Smooth muscle cell (in vitro differentiated cells): ENCODE results near the gene TANC2. TPM values are rescaled to one million over a fixed set of nuclear protein-coding genes. Genes with fewer than 3 reads are reported as not detected.

Experiments used
- DNase-seq: peaks from one replicate; lab custom pipeline; 2025; ENCODE audit not compliant: unreplicated experiment; lab: John Stamatoyannopoulos, UW
- H2AFZ ChIP-seq: fragments of 200-600 bp; sonication (generic); 2 replicates; pipeline ENCODE4 v1.6.0; 2016; ENCODE audit warnings: antibody characterized with exemption, low read depth, mild to moderate bottlenecking
- H3F3A ChIP-seq: fragments of 200-600 bp; sonication (generic); 2 replicates; pipeline ENCODE4 v1.6.0; 2017; ENCODE audit warnings: antibody characterized with exemption, low read depth
- H3K27ac ChIP-seq: fragments of 200-600 bp; sonication (generic); 2 replicates; pipeline ENCODE4 v1.5.1; 2016; ENCODE audit warnings: low read depth, mild to moderate bottlenecking
- H3K27me3 ChIP-seq: fragments of 200-600 bp; sonication (generic); 2 replicates; pipeline ENCODE4 v1.6.1; 2016; ENCODE audit warnings: low read depth, mild to moderate bottlenecking
- H3K36me3 ChIP-seq: fragments of 200-600 bp; sonication (generic); 2 replicates; pipeline ENCODE4 v1.5.1; 2016; ENCODE audit warnings: low read depth
- H3K4me1 ChIP-seq: fragments of 200-600 bp; sonication (generic); 2 replicates; pipeline ENCODE4 v1.5.1; 2016; ENCODE audit warnings: low read depth
- H3K4me2 ChIP-seq: fragments of 200-600 bp; sonication (generic); 2 replicates; pipeline ENCODE4 v1.6.0; 2016; ENCODE audit warnings: mild to moderate bottlenecking
- H3K4me3 ChIP-seq: fragments of 200-600 bp; sonication (generic); 2 replicates; pipeline ENCODE4 v1.5.1; 2016; ENCODE audit warnings: mild to moderate bottlenecking
- H3K79me2 ChIP-seq: fragments of 200-600 bp; sonication (generic); 2 replicates; pipeline ENCODE4 v1.6.0; 2016; ENCODE audit warnings: low read depth, mild to moderate bottlenecking
- H3K9ac ChIP-seq: fragments of 200-600 bp; sonication (generic); 2 replicates; pipeline ENCODE4 v1.6.0; 2016; ENCODE audit warnings: low read depth
- H3K9me3 ChIP-seq: fragments of 200-600 bp; sonication (generic); replicated peaks from 2 replicates; pipeline ENCODE4 v1.5.1; 2016; ENCODE audit warnings: low read depth
- H4K20me1 ChIP-seq: fragments of 200-600 bp; sonication (generic); 2 replicates; pipeline ENCODE4 v1.6.0; 2016; ENCODE audit warnings: low read depth
- CTCF ChIP-seq: fragments of 200-600 bp; sonication (generic); IDR thresholded peaks from 2 replicates; pipeline ENCODE4 v1.5.1; 2017; ENCODE audit warnings: borderline replicate concordance, mild to moderate bottlenecking, antibody characterized with exemption; ENCODE audit not compliant: insufficient read depth, poor library complexity, severe bottlenecking
- WGBS: methylation state at CpG from one replicate; pipeline ENCODE4 v1.1.7; 2016; ENCODE audit warnings: low lambda C conversion rate; 5-methylcytosine and 5-hydroxymethylcytosine counted together
- polyA plus RNA-seq: library from polyadenylated mRNA; unstranded; fragments of >200 nt; fragmentation: Nextera tagmentation; extraction: Ambion mirVana; gene quantifications from 2 replicates; pipeline ENCODE4 v1.2.1, GENCODE V29; 2016
- total RNA-seq: library from RNA; depleted of rRNA; stranded (reverse); fragments of >200 nt; gene quantifications from 2 replicates; pipeline ENCODE4 v1.2.3, GENCODE V29; 2014

Gene TANC2
- total and polyA plus RNA-seq, 2 experiments from 2014 or later, result 8.3 to 27.6 TPM

- DNase-seq, result no peak
- no peak for TF ChIP-seq CTCF
- WGBS, result 82% methylated on average over 15 of the region's 15 CpGs
- Histone ChIP-seq H3K9ac (no peak overlapping the region), H3K27ac (no peak overlapping the region), H3K79me2 (no peaks in the 10 kb centered on the region), H3K27me3 (no peaks in the 10 kb centered on the region), H2AFZ (no peak overlapping the region), H3K4me1 (no peaks in the 10 kb centered on the region), H3K9me3 (no peaks in the 10 kb centered on the region), H3F3A (no peaks in the 10 kb centered on the region), H4K20me1 (no peaks in the 10 kb centered on the region), H3K4me2 (no peak overlapping the region), H3K4me3 (no peak overlapping the region), H3K36me3 (no peaks in the 10 kb centered on the region)
Measured at GRCh38 chr17:62933501-62934385, 32.3 kb upstream of the TANC2 start.

GRCh38 chr17:62935098-62935497, 30.9 kb upstream of the TANC2 start:
- 97% methylated on average over 1 of the region's 1 CpG for WGBS
- H3K79me2 ChIP-seq, result no peaks in the 10 kb centered on the region

GRCh38 chr17:62935523-62935922, 30.5 kb upstream of the TANC2 start:
- no peak for DNase-seq
- H3K9me3 ChIP-seq, result no peaks in the 10 kb centered on the region
- 84% methylated on average over 2 of the region's 2 CpGs for WGBS

More at GRCh38 chr17:62935098-62935497, 30.9 kb upstream of the TANC2 start:
- Histone ChIP-seq H4K20me1 (no peaks in the 10 kb centered on the region), H3K9me3 (no peaks in the 10 kb centered on the region), H3K4me1 (no peaks in the 10 kb centered on the region), H3K4me2 (no peak overlapping the region), H3K36me3 (no peaks in the 10 kb centered on the region), H3F3A (no peaks in the 10 kb centered on the region), H3K4me3 (no peak overlapping the region), H3K27ac (no peak overlapping the region), H3K27me3 (no peaks in the 10 kb centered on the region), H2AFZ (no peak overlapping the region), H3K9ac (no peak overlapping the region)
- TF ChIP-seq CTCF, result no peak
- no peak for DNase-seq

More at GRCh38 chr17:62935523-62935922, 30.5 kb upstream of the TANC2 start:
- H3K27me3 ChIP-seq, result no peaks in the 10 kb centered on the region
- no peak overlapping the region for H3K27ac ChIP-seq
- TF ChIP-seq CTCF, result no peak
- no peaks in the 10 kb centered on the region for H4K20me1 ChIP-seq
- no peaks in the 10 kb centered on the region for H3K79me2 ChIP-seq
- H3K36me3 ChIP-seq, result no peaks in the 10 kb centered on the region
- H3K4me2 ChIP-seq, result no peak overlapping the region
- no peak overlapping the region for H3K9ac ChIP-seq
- H3K4me3 ChIP-seq, result no peak overlapping the region
- H2AFZ ChIP-seq, result no peak overlapping the region
- no peaks in the 10 kb centered on the region for H3K4me1 ChIP-seq
- no peaks in the 10 kb centered on the region for H3F3A ChIP-seq
